Measurements from ENCODE around the gene CUL4A.
"Not testable (repeated sequence)": the region's sequence is repeated elsewhere in the genome, so short reads cannot be mapped to it uniquely, and the experiment has no call there.

Gene CUL4A

DNA sequence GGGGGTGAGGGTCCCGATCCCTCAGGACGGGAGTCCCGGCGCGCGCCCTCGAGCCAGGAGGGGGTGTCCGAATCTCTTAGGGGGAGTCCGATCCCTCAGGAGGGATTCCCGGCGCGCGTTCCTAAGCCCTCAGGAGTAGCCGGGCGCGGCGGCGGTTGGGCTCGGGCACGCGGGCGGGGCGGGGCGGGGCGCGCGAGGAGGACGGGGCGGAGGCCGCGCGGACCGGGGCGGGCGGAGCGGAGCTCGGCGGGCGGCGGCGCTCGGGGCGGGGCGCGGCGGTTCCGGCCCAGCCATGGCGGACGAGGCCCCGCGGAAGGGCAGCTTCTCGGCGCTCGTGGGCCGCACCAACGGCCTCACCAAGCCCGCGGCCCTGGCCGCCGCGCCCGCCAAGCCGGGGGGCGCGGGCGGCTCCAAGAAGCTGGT, at the start of gene CUL4A:
Gene CUL4A (plus strand): TSS at position 278 of the 423 bp plus-strand sequence. CDS start 15 bp downstream, at position 293.
- no peaks in the 10 kb centered on the region for H3K27me3 ChIP-seq
- peak within 1 kb of the TSS; percentile 79 to 87 for H3K4me3 ChIP-seq (ENCODE audit: low read depth in 1 of 2, low read length in 1 of 2)
- peaks cover 16 to 21% of the 10 kb centered on the region in 2 experiments for H3K4me1 ChIP-seq (ENCODE audit: control insufficient read depth in 1 of 2, insufficient read depth in 1 of 2, low read depth in 1 of 2, low read length in 1 of 2)
- TF ChIP-seq, protein P1, sequence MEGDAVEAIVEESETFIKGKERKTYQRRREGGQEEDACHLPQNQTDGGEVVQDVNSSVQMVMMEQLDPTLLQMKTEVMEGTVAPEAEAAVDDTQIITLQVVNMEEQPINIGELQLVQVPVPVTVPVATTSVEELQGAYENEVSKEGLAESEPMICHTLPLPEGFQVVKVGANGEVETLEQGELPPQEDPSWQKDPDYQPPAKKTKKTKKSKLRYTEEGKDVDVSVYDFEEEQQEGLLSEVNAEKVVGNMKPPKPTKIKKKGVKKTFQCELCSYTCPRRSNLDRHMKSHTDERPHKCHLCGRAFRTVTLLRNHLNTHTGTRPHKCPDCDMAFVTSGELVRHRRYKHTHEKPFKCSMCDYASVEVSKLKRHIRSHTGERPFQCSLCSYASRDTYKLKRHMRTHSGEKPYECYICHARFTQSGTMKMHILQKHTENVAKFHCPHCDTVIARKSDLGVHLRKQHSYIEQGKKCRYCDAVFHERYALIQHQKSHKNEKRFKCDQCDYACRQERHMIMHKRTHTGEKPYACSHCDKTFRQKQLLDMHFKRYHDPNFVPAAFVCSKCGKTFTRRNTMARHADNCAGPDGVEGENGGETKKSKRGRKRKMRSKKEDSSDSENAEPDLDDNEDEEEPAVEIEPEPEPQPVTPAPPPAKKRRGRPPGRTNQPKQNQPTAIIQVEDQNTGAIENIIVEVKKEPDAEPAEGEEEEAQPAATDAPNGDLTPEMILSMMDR (IDR thresholded peaks at IDR 0.05) = no peak
- peak within 1 kb of the TSS; percentile 91 for H3K27ac ChIP-seq
- H3K9me3 ChIP-seq = no peaks in the 10 kb centered on the region
- H3K36me3 ChIP-seq = no peaks in the 10 kb centered on the region

DNA sequence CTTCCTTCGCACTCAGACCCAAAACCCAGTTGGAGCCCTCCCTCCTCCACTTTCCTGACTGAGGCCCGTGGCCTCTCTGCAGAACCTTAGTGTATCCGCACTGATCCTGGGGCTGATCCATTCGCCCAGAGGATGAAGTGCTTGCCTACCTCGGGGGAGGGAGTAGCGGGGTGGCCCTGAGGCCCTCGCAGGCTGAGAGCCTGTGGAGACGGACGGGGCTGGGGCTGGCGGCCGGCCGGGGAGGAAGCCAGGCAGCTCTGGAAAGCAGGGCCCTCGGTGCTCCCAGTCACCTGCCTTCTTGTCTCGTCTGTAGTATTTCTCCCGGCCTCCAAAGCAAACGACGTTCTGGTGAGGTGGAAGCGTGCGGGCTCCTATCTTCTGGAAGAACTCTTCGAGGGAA, 49.7 kb upstream of the CUL4A start:
- Histone ChIP-seq H3K4me3 (ENCODE audit: low read depth in 1 of 2, low read length in 1 of 2) (no peak overlapping the region), H3K4me1 (ENCODE audit: control insufficient read depth in 1 of 2, insufficient read depth in 1 of 2, low read depth in 1 of 2, low read length in 1 of 2) (no peaks in the 10 kb centered on the region), H3K36me3 (no peaks in the 10 kb centered on the region), H3K27ac (no peak overlapping the region), H3K9me3 (no peaks in the 10 kb centered on the region), H3K27me3 (peaks cover 69% of the 10 kb centered on the region)
- TF ChIP-seq, protein P1 (IDR thresholded peaks at IDR 0.05) = no peak

DNA sequence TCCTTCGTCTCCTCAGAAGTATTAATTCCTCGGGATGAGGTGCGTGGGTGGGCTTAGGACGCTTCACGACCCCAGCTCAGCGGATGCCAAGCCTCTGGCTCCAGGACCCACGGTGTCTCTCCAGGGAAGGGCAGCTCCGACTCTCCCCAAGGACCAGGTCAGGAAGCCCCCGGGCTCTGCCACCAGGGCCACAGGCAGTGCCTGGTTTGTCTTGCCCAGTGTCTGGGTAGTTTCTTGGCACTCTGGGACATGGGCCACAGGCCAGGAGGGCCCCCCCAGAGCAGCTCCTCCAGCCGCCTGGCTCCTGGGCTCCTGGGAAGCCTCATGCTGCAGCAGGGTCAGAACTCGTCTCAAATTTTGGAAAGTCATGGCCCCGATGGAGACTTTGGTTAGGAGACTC, 48.4 kb upstream of the CUL4A start:
- Histone ChIP-seq H3K4me3 (ENCODE audit: low read depth in 1 of 2, low read length in 1 of 2) (no peak overlapping the region), H3K27me3 (peaks cover 76% of the 10 kb centered on the region), H3K9me3 (no peaks in the 10 kb centered on the region), H3K27ac (no peak overlapping the region), H3K36me3 (no peaks in the 10 kb centered on the region), H3K4me1 (ENCODE audit: control insufficient read depth in 1 of 2, insufficient read depth in 1 of 2, low read depth in 1 of 2, low read length in 1 of 2) (no peaks in the 10 kb centered on the region)
- TF ChIP-seq, protein P1 (IDR thresholded peaks at IDR 0.05) = no peak

DNA sequence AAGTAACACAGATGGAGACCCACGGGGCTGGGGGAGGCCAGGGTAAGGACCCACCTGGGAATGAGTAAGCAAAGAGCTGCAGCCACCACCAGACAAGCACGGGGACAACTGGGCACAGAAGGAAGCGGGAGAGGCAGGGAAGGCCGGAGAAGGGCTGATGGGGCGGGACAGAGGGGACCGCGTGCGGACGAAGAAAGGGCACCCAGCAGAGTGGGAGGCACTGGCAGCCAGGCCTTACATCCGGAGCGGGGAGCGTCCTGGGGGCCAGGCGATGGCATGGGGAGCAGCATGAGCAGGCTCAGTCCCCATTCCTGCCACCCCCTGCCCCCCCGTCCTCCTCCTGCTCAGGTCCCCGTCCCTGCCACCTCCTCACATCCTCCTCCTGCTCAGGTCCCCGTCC, 48.0 kb upstream of the CUL4A start:
- TF ChIP-seq, protein P1 (IDR thresholded peaks at IDR 0.05) = no peak
- Histone ChIP-seq H3K9me3 (no peaks in the 10 kb centered on the region), H3K4me3 (ENCODE audit: low read depth in 1 of 2, low read length in 1 of 2) (no peak overlapping the region), H3K27ac (no peak overlapping the region), H3K36me3 (no peaks in the 10 kb centered on the region), H3K4me1 (ENCODE audit: control insufficient read depth in 1 of 2, insufficient read depth in 1 of 2, low read depth in 1 of 2, low read length in 1 of 2) (no peaks in the 10 kb centered on the region), H3K27me3 (peaks cover 80% of the 10 kb centered on the region)

DNA sequence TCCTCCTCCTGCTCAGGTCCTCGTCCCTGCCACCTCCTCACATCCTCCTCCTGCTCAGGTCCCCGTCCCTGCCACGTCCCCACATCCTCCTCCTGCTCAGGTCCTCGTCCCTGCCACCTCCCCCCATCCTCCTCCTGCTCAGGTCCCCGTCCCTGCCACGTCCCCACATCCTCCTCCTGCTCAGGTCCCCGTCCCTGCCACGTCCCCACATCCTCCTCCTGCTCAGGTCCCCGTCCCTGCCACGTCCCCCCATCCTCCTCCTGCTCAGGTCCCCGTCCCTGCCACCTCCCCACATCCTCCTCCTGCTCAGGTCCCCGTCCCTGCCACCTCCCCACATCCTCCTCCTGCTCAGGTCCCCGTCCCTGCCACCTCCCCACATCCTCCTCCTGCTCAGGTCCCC, 47.4 kb upstream of the CUL4A start:
- H3K27ac ChIP-seq; H3K9me3 ChIP-seq; H3K4me3 ChIP-seq (ENCODE audit: low read depth in 1 of 2, low read length in 1 of 2); H3K36me3 ChIP-seq; H3K4me1 ChIP-seq (ENCODE audit: control insufficient read depth in 1 of 2, insufficient read depth in 1 of 2, low read depth in 1 of 2, low read length in 1 of 2): not testable (repeated sequence)
- peaks cover 85% of the 10 kb centered on the region for H3K27me3 ChIP-seq

DNA sequence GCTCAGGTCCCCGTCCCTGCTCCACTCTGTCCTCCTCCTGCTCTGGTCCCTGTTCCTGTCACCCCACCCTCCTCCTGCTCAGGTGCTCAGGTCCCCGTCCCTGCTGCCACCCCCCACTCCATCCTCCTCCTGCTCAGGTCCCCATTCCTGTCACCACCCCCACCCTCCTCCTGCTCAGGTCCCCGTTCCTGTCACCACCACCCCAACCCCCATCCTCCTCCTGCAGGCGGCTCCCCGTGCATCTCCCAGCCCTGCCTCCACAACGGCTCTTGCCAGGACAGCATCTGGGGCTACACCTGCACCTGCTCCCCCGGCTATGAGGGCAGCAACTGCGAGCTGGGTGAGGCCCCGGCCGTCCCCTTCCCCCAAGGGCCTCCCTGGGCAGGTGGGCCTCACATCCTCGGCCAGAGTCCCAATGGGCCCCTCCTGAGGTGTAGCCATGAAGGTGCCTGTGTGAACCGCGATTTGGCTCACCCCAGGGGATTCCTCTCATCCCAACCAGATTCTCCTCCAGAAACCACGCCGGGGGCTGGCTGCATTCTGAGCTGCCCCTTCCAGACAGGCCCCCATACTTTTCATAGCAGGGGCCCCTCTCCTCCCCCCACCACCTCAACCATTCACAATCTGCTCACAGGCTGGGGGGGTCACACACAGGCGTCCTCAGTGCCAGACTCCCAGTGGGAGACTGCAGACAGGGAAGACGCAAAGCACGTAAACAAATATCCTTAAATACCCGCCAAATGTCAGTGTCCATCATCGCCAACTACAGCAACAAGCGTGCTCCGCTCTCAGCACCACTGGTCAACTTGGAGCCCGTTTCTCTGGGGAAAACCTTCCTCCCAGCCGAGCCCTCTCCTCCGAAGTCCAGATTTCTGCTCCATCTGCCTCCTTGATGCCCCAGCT, 46.4 kb upstream of the CUL4A start:
- H3K4me1 ChIP-seq (ENCODE audit: control insufficient read depth in 1 of 2, insufficient read depth in 1 of 2, low read depth in 1 of 2, low read length in 1 of 2) = no peaks in the 10 kb centered on the region
- no peaks in the 10 kb centered on the region for H3K36me3 ChIP-seq
- H3K27ac ChIP-seq = no peak overlapping the region
- peaks cover 74% of the 10 kb centered on the region for H3K27me3 ChIP-seq
- H3K9me3 ChIP-seq = no peaks in the 10 kb centered on the region
- H3K4me3 ChIP-seq (ENCODE audit: low read depth in 1 of 2, low read length in 1 of 2) = no peak overlapping the region
- TF ChIP-seq, protein P1 (IDR thresholded peaks at IDR 0.05) = no peak

Measured in neutrophil (primary cell).